T-helper 22 cell (primary cell): ENCODE data around the gene GBX1.

Source experiments
- DNase-seq: peaks from one replicate; pipeline ENCODE4 v3.0.0-alpha.2; 2020; ENCODE audit warnings: low read depth

GBX1 gene

DNA sequence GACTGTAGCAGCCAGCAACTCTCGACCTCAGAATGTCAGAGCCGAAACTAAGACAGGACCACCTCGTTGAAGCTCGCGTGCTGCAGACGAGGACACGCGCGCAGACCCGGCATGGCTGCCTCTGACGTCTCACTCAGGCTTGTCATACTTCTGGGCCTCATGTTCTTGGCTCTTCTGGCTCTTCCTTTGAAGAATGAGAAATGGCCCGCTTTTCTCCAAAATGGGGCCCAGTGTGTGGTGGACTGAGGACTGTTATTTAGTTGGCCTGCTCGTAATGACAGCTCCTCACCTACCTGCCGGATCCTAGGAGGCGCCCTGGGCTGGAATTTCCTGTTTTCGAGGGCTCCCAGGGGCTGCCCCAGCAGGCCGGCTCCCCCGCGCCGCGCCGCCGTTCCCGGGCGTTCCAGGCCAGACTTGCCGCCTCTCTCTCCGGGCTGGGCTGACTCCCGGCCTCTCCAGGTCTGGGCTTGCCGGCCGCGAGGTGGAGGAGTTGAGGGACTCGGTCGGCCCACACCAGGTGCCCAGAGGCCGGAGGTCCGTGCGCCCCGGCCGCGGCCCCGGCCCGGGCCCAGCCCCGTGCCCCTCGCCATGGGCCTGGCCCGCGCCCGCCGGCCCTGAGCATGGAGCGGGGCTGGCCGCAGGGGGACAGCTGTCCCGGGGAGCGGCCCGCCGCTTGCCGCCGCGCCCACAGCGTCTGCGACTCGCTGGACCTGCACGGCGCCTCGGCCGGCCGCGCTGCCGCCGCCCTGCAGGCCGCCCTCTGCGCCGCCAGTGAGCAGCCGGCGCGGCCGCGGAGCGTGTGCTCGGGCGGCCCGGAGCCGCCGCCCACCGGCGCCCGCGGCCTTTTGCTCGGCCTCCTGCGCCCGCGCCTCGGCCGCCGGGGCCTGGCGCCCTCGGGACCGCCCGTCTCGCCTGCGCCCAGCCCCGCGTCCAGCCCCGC lies 53.1 kb downstream of the GBX1 start:
- DNase-seq, result no peak

DNA sequence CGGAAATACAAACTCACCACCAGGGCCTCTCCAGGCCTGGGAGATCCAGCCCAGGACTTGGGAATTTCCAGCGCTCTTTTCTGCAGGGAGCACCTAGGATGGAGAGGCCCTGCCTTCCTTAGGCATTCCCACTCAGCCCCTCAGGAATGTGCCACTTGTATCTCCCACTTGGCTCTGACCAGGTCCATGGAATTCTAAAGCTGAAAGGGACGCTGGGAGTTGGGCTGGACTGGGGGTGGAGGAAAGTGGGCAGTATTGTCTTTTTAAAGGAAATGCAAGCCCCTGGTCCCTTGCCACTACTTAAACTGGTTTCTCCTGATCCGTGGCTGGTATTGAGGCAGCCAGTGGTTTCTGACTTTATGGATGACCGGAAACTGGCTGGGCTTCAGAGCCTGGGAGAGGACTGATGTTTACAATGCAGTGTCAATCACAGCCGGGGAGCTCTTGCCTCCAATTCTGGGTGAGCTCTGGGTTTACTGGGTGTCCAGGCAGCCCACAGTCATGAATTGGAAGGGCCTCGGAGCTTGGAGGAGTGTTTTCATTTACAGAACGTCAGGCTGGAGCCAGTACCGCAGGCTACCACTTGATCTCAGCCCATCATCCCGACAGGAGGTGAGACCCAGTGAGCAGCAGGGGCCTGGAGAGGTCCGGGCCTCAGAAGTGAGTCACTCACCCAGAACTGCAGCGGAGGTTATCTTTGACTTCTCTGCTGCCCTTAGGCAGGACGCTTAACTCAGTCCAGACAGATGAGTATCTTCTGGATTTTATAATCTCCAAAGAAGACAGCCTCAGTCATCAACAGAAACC lies 53.9 kb downstream of the GBX1 start:
- DNase-seq, result no peak

DNA sequence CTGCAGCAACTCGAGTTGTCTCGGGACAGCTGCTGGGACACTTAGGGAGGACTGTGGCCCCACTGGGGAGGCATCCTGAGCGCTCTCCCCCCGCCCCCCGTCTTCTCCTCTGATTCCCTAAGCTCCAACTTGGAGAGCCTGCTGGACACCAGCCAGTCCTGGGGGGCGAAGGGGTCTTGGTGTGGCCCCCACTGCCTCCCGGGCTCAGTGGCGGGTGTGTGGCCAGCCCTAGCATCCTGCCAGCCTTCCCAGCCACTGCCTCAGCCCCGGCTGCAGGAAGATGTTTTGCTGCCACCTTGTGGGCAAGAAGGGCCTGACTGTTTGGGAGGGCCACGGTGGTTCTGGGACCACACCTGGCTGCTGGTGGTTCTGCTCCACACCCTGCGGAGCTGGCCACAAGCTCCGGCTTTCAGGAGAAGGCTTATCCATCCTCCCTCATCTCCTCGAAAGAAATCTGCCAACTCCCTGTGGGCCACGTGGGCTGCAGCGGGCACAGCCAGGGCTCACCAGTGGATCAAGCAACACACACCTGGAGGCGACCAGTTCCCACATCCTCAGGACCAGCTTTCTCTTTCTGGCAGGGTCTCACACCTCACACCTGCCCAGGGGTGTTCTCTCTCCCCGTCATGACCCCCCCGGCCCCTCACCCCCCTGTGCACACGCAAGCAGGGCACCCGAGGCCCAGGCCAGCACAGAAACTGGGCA lies 56.4 kb downstream of the GBX1 start:
- peak; percentile 43 for DNase-seq

GRCh38 chr7:151110236-151110940 lies 57.1 kb downstream of the GBX1 start:
- no peak for DNase-seq

DNA sequence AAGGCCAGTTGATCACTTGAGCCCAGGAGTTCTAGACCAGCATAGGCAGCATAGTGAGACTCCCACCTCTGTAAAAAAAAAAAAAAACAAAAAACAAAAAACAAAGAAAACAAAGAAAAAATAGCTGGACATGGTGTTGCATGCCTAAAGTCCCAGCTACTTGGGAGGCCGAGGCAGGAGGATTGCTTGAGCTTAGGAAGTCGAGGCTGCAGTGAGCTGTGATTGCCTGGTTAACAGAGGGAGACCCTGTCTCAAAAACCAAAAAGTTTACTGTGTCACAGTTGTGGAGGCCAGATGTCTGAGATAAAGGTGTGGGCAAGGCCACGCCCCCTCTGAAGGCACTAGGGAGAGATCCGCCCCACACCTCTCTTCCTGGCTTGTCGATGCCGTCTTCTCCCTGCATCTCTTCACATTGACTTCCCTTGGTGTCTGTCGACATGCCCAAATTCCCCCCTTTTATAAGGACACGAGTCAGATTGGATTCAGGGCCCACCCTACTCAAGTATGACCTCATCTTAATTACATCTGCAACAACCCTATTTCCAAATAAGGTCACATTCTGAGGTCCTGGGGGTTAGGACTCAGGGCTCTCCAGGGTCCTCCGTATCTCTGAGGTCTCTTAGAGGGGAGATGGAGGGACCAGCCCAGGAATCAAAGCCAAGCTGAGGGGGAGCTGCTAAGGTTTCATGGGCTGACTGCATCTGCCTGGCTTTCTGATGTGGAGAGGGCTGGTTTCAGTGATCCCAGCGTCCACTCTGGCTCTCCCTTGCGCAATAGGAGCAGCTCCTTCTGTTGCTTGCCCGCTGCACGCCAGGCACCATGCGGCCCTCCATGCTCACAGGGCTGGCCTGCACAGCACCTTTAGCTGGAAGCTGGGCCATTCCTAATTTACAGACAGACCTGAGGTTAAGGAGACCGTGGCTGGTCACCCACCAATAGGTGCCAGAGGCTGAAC lies 58.1 kb downstream of the GBX1 start:
- no peak for DNase-seq

DNA sequence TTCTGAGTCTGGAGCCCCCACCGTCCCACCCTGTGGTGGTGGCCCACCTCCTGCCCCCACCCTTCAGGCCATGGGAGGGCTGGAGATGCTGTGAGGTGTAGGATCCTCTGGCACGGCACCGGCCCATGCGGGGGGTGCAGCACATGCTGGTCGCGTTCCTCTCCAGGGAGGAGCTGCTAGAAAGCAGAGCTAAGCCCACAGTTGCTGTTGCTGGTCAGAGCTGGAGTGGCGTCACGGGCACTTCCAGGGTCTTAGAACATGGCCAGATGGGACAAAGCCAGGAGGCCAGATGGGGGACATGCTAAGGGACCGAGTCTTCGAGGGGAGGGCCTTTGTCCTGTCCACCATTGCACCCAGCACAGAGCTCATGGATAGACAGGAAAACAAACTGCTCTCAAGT lies 59.6 kb downstream of the GBX1 start:
- no peak for DNase-seq

DNA sequence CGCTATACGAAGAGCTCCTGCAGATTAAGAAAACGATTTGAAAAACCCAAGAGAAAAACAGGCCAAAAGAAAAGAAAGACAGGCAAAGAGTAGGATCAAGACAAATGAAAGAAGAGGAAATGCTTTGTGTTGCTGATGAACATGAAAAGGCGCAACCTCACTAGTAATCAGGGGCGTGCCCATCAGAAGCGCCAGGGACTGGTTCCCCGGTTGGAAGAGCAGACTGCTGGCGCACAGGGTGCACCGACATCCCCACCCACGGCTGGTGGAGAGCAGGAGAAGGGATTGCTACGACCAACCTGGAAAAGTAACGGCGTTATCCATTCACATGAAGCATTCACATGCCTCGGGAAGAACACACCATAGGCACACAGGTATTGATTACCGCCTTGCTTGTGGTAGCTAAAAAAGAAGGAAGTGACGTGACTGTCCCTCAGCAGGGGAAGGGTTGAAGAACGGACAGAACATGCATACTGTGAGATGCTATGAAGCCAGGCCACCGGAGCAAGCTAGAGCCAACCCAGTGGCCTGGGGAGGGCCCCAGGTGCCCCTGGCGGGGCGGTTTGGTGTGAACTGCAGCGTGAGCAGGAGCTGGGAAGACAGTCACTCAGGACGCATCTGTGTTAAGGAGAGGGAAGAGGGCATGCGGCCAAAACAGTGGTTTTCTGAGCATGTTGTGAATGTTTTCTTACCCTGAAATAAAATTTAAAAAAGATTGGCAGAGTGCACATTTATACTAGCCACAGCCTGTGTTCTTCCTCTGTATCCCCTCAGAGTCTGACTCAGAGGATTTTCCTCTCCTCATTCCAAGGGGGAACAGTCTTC lies 62.9 kb downstream of the GBX1 start:
- no peak for DNase-seq

- DNase-seq, result no peak
Measured at GRCh38 chr7:151103973-151104372, 63.5 kb downstream of the GBX1 start.

DNA sequence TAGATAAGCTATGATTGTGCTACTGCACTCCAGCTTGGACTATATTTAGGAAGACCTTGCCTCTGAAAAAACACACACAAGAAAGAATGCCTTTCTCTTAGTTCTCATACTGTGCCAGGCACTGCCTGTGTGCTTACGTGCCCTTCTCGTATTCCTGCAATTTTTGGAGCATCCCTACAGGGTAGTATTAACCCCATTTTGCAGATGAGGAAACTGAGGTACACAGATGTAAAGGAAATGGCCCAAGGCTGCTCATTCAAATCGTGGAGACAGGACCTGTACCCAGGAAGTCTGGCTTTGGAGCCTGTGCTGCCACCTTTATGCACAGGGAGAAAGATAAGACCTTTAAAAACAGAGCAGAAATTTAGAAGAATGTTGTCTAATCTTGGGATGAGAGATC lies 64.5 kb downstream of the GBX1 start:
- DNase-seq, result no peak

DNA sequence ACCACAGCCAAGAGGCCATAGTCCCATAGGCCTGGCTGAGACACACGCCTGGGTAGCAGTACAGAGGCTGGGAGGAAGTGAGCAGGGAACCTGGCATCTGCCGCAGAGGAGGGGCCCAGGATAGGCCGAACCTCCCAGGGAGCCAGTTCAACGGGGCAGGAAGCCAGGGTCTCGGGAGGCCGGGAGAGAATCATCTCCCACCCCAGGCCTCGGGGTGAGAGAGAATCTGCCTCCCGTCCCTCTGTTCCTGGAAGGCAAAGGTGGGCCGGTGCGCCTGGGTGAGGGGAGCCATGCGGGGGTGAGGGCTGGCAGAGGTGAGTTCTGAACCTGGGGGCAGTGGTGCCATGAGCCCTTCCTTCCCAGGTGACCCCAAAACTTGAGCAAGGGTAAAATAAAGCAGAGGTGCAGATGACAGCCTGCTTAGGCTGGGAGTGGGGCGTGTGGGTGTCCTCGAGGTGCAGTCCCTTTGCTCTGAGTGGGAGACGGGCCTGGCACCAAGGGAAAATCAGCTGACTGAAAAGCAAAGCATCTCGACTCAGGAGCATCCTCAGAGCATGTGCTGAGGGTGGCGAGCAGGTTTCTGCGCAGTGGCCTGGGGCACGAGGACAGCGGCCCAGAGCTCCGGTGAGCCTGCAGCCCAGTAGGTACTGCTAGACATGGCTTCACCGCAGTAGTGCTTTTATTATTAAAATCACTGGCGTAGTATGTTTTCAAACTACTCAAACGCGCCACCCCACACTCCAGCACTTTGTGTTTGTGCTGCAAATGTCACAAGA lies 65.7 kb downstream of the GBX1 start:
- no peak for DNase-seq

DNA sequence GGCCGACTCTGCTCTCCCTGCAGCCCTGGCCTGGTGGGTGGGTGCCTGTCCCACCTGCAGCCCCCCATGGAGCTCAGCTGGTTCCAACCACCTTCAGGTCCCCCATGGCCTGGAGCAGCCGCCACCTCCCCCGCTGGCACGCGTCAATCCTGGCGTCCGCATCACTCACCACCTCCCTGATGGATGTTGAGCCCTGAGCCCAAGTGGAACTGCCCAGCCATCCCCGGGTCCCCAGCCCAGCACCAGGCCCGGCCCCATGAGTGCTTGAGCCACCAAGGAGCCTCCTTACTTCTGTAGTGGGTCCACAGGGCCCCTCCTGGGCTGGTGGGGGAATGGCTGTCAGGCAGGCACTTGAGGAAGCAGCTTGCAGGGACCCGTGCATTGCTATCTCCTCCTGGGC lies 66.6 kb downstream of the GBX1 start:
- DNase-seq, result no peak

GRCh38 chr7:151099486-151100211 lies 67.8 kb downstream of the GBX1 start:
- DNase-seq, result no peak
